Globus pallidus (tissue), 1 donor: ENCODE results near the gene SPTLC2.
"Not testable (repeated sequence)": the region's sequence is repeated elsewhere in the genome, so short reads cannot be mapped to it uniquely, and the experiment has no call there.

ENCODE experiments used
- DNase-seq: peaks from one replicate; pipeline ENCODE4 v3.0.0-alpha.2; 2015; ENCODE audit warnings: low spot score

The SPTLC2 gene

GRCh38 chr14:77547512-77548180 lies 68.8 kb downstream of the SPTLC2 start:
- no peak for DNase-seq

DNA sequence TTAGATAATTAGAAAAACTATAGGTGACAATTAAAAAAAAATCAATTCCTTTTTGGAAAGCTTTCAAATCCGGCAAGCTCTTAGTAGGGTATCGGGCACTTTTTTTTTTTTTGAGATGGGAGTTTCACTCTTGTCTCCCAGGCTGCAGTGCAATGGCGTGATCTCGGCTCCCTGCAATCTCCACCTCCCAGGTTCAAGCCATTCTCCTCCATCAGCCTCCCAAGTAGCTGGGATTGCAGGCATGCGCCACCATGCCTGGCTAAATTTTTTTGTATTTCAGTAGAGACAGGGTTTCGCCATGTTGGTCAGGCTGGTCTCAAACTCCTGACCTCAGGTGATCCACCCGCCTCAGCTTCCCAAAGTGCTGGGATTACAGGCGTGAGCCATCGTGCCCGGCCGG lies 71.3 kb downstream of the SPTLC2 start:
- DNase-seq = not testable (repeated sequence)

- no peak for DNase-seq
Measured at GRCh38 chr14:77544571-77544970, 71.9 kb downstream of the SPTLC2 start.

GRCh38 chr14:77543637-77544334 lies 72.7 kb downstream of the SPTLC2 start:
- no peak for DNase-seq

GRCh38 chr14:77543240-77543551 lies 73.2 kb downstream of the SPTLC2 start:
- no peak for DNase-seq

- peak; percentile 63 for DNase-seq
Measured at GRCh38 chr14:77542421-77543239, 73.8 kb downstream of the SPTLC2 start.

GRCh38 chr14:77541905-77542304 lies 74.5 kb downstream of the SPTLC2 start:
- no peak for DNase-seq

GRCh38 chr14:77536951-77537350 lies 79.5 kb downstream of the SPTLC2 start:
- not testable (repeated sequence) for DNase-seq

DNA sequence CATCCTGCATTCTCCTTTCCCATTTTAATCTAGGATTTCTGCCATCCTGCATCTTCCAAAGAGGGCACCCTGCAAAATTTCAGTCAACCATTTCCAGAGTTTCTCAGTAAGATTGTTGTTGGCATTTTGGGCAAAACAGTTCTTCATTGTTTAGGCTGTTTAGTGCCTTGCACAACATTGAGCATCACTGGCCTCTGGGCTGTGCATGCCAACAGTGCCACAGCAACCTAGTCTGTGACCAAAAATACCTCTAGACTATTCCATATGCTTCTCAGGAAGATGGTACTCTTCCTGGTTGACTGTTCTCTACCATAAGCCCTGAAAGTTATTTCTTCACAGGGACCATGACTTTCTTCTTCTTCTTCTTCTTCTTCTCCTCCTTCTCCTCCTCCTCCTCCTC lies 85.4 kb downstream of the SPTLC2 start:
- DNase-seq = no peak

GRCh38 chr14:77529963-77530362 lies 86.5 kb downstream of the SPTLC2 start:
- no peak for DNase-seq

DNA sequence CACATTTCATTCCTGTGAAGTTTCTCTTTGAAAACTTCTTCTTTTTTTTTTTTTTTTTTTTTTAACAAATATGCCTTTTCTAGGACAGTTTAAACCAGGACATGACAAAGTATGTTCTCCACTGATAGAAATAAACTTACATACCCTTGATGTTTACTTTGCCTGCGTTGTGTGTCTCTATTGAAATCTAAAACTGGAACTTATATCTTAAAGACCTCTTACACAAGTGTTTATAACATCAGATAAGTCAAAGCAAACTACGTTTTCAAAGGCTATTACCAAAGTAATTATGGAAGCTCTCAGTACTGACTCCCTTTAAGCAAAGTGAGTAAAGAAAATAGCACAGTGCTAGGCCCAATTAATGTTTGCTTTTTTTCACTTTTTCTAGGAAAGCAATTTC lies 87.2 kb downstream of the SPTLC2 start:
- no peak for DNase-seq

DNA sequence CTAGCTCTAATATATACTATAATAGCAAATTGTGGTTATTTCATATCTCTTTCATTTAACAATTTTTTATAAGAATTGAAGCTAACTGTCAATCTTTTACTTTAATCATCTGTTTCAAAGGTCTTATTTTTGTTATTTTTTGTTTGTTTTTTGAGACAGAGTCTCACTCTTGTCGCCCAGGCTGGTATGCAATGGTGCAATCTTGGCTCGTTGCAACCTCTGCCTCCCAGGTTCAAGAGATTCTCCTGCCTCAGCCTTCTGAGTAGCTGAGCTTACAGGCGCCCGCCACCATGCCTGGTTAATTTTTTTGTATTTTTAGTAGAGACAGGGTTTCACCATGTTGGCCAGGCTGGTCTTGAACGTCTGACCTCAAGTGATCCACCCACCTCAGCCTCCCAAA lies 87.7 kb downstream of the SPTLC2 start:
- DNase-seq = not testable (repeated sequence)

DNA sequence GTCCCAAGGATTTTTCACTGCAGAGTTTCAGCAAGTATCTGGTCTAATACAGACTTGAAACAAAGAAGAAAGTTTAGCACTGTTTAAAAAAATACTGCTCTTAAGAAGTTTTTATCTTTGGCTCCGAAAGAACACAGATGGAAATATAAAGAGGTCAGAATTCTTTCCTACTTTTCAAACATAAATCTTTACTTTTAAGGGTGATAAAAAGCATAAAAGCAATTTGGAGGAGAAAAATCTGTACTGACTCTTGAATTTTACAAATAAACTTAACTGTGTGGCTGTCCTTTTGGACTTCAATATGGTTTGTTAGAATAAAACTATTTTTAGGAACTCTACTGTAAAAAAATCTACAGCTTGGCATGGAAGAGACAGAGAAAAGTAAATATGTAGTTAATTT lies 90.2 kb downstream of the SPTLC2 start:
- DNase-seq = no peak

- no peak for DNase-seq
Measured at GRCh38 chr14:77524536-77524935, 91.9 kb downstream of the SPTLC2 start.

GRCh38 chr14:77523109-77523508 lies 93.3 kb downstream of the SPTLC2 start:
- DNase-seq = no peak

DNA sequence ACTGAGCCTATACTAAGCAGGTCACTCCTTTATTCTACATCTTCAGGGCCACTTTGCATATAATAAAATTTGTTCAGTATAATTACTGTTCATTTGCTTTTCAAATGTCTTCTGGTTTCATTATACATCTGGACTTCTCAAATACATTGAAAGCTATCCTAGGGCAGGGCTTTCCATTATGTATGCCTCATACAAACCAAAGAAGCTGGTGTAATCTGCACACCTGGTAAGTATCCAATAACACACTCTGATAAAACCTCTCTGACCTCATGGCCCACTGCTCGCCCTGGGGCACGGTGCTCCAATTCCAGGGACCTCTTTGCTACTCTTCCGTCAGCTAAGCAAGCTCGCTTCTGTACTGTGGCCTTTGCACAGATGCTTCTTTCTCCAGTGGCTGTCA lies 95.9 kb downstream of the SPTLC2 start:
- no peak for DNase-seq

- no peak for DNase-seq
Measured at GRCh38 chr14:77516126-77516525, 100.3 kb downstream of the SPTLC2 start.

- no peak for DNase-seq
Measured at GRCh38 chr14:77511486-77512162, 104.8 kb downstream of the SPTLC2 start.

DNA sequence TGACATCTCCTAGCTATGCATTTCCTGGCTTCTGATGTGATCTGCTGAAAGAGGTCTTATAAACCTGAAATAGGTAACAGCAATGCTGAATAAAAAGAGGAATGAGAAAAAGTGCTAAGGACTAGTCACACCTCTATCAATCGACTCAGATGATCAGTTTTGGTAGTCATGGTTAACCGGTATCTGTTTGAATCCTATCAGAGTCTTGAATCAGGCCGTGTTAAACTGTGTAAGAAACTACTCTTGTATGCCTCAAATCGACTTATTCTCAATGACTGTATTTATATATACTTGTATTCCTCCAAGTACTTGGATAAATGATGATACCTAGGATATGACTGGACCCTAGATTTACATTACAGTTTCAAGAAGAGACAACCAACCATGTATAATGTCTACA lies 107.1 kb downstream of the SPTLC2 start:
- DNase-seq = no peak

- DNase-seq = no peak
Measured at GRCh38 chr14:77508876-77509275, 107.6 kb downstream of the SPTLC2 start.

DNA sequence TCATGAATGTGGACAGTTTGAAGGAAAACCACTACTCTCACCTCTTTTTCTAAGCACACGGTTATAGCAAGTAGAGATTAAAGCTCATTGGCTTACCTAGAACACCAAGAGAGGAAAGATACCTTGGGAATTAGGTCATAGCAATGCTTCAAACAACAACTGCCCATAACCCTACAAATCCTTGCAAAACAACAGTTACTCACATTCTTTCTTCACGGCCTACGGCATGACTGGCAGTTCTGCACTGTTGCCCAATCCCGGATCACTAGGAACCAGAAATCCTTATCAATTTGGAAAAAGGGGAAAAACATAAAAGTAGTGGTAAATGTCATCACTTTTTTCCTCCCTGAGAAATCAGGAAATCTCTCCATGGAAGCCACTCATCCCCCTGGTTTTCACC lies 108.2 kb downstream of the SPTLC2 start:
- no peak for DNase-seq

DNA sequence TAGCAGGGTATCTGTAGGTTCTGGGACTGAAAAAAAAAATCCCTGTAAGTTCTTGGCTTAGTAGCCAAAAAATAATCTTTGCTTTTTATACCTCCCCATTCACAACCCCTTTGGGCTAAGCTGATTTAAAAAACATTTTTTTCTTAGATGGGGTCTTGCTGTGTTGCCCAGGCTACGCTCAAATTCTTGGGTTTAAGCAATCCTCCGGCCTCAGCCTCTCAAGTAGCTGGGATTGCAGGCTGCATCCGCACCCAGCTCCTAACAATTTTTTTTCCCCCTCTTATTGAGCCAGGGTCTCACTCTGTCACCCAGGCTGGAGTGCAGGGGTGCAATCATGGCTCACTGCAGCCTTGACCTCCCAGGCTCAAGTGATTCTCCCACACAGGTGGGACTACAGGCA lies 108.7 kb downstream of the SPTLC2 start:
- no peak for DNase-seq

GRCh38 chr14:77505031-77505430 lies 111.4 kb downstream of the SPTLC2 start:
- DNase-seq = no peak
